K562 (cell line): ENCODE data around the gene GUCA1A. TPM values are rescaled to one million over a fixed set of nuclear protein-coding genes. Genes with fewer than 3 reads are reported as not detected.
A peak's percentile ranks its signal among the peaks of the same experiment; 100 is the strongest.

ENCODE experiments used
- ATAC-seq: fragments of 200-7000 bp; cut with Tn5 transposase; 3 replicates; pipeline ENCODE4 v1.9.1; 2020; ENCODE audit warnings: moderate library complexity
- BruUV-seq: library from RNA; stranded (reverse); fragments of 400-500 nt; replicated peaks from 2 replicates; lab custom pipeline; 2021; lab: Mats Ljungman, UMichigan
- CTCF ChIA-PET: fragments of 300-600 bp; formaldehyde crosslinking; extraction: SDS; loops from one replicate; lab custom pipeline; 2021; ENCODE audit warnings: low intra/inter-chr PET ratio; lab: Yijun Ruan, JAX
- POLR2A ChIA-PET: fragments of 300-600, 350-650 bp; sonication (Branson Sonifier 250); formaldehyde crosslinking; extraction: SDS; loops from one replicate; lab custom pipeline; 2021; ENCODE audit warnings: antibody characterized with exemption, inconsistent platforms; lab: Yijun Ruan, JAX
- DNase-seq, 4 experiments: peaks; one replicate each; pipeline versions ENCODE4 v3.0.0 to v3.0.0-alpha.2; 2011 to 2018; ENCODE audit warnings: low spot score in 3 of 4, mixed read lengths in 3 of 4; ENCODE audit errors: extremely low read depth in 1 of 4
- FAIRE-seq: peaks from 2 replicates; lab custom pipeline; 2011; peaks lifted over from hg19 to GRCh38; lab: Jason Lieb, UNC
- H2AFZ ChIP-seq: 2 replicates; pipeline ENCODE4 v1.6.0; 2011; ENCODE audit warnings: low read depth, low read length, control low read depth, inconsistent platforms
- H3K27ac ChIP-seq: fragments of 200-600 bp; 3 replicates; pipeline ENCODE4 v1.8.0; 2011; ENCODE audit warnings: low read depth, mild to moderate bottlenecking, control low read depth, inconsistent platforms, low read length, moderate library complexity, mixed read lengths; ENCODE audit errors: extremely low read depth
- H3K27me3 ChIP-seq, 2 experiments: fragments of 300-600 bp in 1 of 2; 2 replicates in 1 of 2; 3 replicates in 1 of 2; pipeline versions ENCODE4 v1.6.0 to v1.8.0; 2011; ENCODE audit warnings: inconsistent platforms in 2 of 2, low read length in 2 of 2, mild to moderate bottlenecking in 1 of 2, mixed read lengths in 1 of 2, moderate library complexity in 1 of 2; ENCODE audit not compliant: control insufficient read depth in 2 of 2, insufficient read depth in 2 of 2
- H3K36me3 ChIP-seq: fragments of 300-600 bp; 3 replicates; pipeline ENCODE4 v1.8.0; 2011; ENCODE audit warnings: mild to moderate bottlenecking, low read length, inconsistent platforms; ENCODE audit not compliant: control insufficient read depth, insufficient read depth
- H3K4me1 ChIP-seq, 2 experiments: fragments of 200-600 bp in 1 of 2; replicated peaks in 1 of 2; 2 replicates in 1 of 2; 3 replicates in 1 of 2; pipeline versions ENCODE4 v1.5.1 to v1.8.0; 2011; ENCODE audit warnings: inconsistent platforms in 2 of 2, low read length in 2 of 2, mild to moderate bottlenecking in 1 of 2, mixed read lengths in 1 of 2, moderate library complexity in 1 of 2; ENCODE audit not compliant: control insufficient read depth in 2 of 2, insufficient read depth in 2 of 2
- H3K4me2 ChIP-seq: 2 replicates; pipeline ENCODE4 v1.6.1; 2011; ENCODE audit warnings: low read length, control low read depth, inconsistent platforms, mixed read lengths; ENCODE audit not compliant: insufficient read depth
- H3K4me3 ChIP-seq: fragments of 200-600 bp; sonication (generic), shearing (Covaris generic); 2 replicates; pipeline ENCODE4 v1.5.1; 2016; ENCODE audit warnings: control low read depth, inconsistent platforms
- H3K79me2 ChIP-seq: fragments of 200-600 bp; 3 replicates; pipeline ENCODE4 v1.8.0; 2011; ENCODE audit warnings: low read length, inconsistent platforms; ENCODE audit not compliant: control insufficient read depth, insufficient read depth
- H3K9ac ChIP-seq, 2 experiments: 2 replicates each; pipeline versions ENCODE4 v1.6.0 to v1.6.1; 2011; ENCODE audit warnings: low read depth in 2 of 2, low read length in 2 of 2, control low read depth in 1 of 2, inconsistent platforms in 1 of 2, mild to moderate bottlenecking in 1 of 2, mixed read lengths in 1 of 2; ENCODE audit not compliant: insufficient read depth in 1 of 2
- H3K9me1 ChIP-seq: one replicate; pipeline ENCODE4 v1.6.0; 2011; ENCODE audit warnings: inconsistent platforms, mild to moderate bottlenecking, low read length, moderate library complexity; ENCODE audit not compliant: control insufficient read depth, insufficient read depth
- H3K9me3 ChIP-seq: replicated peaks from 2 replicates; pipeline ENCODE4 v1.5.1; 2011; ENCODE audit warnings: low read depth, low read length, inconsistent platforms; ENCODE audit not compliant: control insufficient read depth, insufficient read depth
- H4K20me1 ChIP-seq: replicated peaks from 2 replicates; pipeline ENCODE4 v1.6.1; 2011; ENCODE audit warnings: low read length, inconsistent platforms, mixed read lengths; ENCODE audit not compliant: control insufficient read depth, insufficient read depth
- ARID2 ChIP-seq: fragments of 450-650 bp; IDR thresholded peaks from 2 replicates; pipeline ENCODE4 v1.6.1; 2017; ENCODE audit warnings: antibody characterized with exemption, mild to moderate bottlenecking
- ELF1 ChIP-seq: fragments of 200-800 bp; sonication (Bioruptor generic); IDR thresholded peaks from 2 replicates; pipeline ENCODE4 v1.6.1; 2016; ENCODE audit warnings: missing genetic modification characterization, missing compliant biosample characterization
- IRF1 ChIP-seq: sonication (generic); formaldehyde crosslinking; IDR thresholded peaks from 2 replicates; pipeline ENCODE4 v1.8.0; 2022; ENCODE audit warnings: missing genetic modification reagents, mild to moderate bottlenecking, borderline replicate concordance
- MAX ChIP-seq: sonication (generic); formaldehyde crosslinking; IDR thresholded peaks from 2 replicates; pipeline ENCODE4 v1.9.0; 2022; ENCODE audit warnings: mild to moderate bottlenecking, missing genetic modification reagents
- MCM3 ChIP-seq: fragments of 450-650 bp; IDR thresholded peaks from 2 replicates; pipeline ENCODE4 v1.6.1; 2016
- RBFOX2 ChIP-seq: fragments of 200-400 bp; formaldehyde crosslinking; IDR thresholded peaks from 2 replicates; pipeline ENCODE4 v1.6.1; 2017; ENCODE audit warnings: low read depth, mild to moderate bottlenecking, low read length, moderate library complexity
- RBM14 ChIP-seq: fragments of 200-400 bp; formaldehyde crosslinking; IDR thresholded peaks from 2 replicates; pipeline ENCODE4 v1.6.1; 2018; ENCODE audit warnings: low read depth, mild to moderate bottlenecking, low read length, moderate library complexity, borderline replicate concordance; ENCODE audit not compliant: insufficient read depth
- REST ChIP-seq, 2 experiments: fragments of 450-650 bp; formaldehyde crosslinking in 1 of 2; IDR thresholded peaks; 2 replicates each; pipeline versions ENCODE4 v1.4.0 to v1.6.1; 2014 to 2020; ENCODE audit warnings: mild to moderate bottlenecking in 2 of 2, borderline replicate concordance in 1 of 2, low read depth in 1 of 2
- SPI1 ChIP-seq: IDR thresholded peaks from 2 replicates; pipeline ENCODE4 v1.6.1; 2011; ENCODE audit warnings: low read depth, low read length, control low read depth, borderline replicate concordance
- TFAP4 ChIP-seq: sonication (generic); formaldehyde crosslinking; IDR thresholded peaks from 2 replicates; pipeline ENCODE4 v1.8.0; 2022; ENCODE audit warnings: missing genetic modification reagents, mild to moderate bottlenecking, moderate library complexity, borderline replicate concordance
- ZNF217 ChIP-seq: sonication (generic); formaldehyde crosslinking; IDR thresholded peaks from 2 replicates; pipeline ENCODE4 v1.8.0; 2022; ENCODE audit warnings: mild to moderate bottlenecking, missing genetic modification reagents
- ZNF584 ChIP-seq: fragments of 200-800 bp; sonication (Bioruptor generic); IDR thresholded peaks from 2 replicates; pipeline ENCODE4 v1.6.1; 2016; ENCODE audit warnings: low read depth, mild to moderate bottlenecking, missing genetic modification characterization, missing compliant biosample characterization
- WGBS: fragments of 100-300 bp; shearing (Covaris generic); methylation state at CpG from one replicate; pipeline ENCODE4 v1.1.6; 2016; ENCODE audit warnings: low coverage, mixed read lengths; ENCODE audit not compliant: insufficient coverage; ENCODE audit errors: missing lambda C conversion rate; 5-methylcytosine and 5-hydroxymethylcytosine counted together
- in situ Hi-C: fragments of 300-500 bp; cut with MboI; formaldehyde crosslinking; loops from 4 replicates; pipeline ENCODE4 v1.15.0; 2018; ENCODE audit warnings: inconsistent platforms, mixed read lengths
- intact Hi-C: fragments of 100-400 bp; cut with micrococcal nuclease; formaldehyde crosslinking; loops from 2 replicates; pipeline ENCODE4 v1.14.2; 2022
- polyA plus RNA-seq, 8 experiments: library from polyadenylated mRNA; depleted of rRNA in 4 of 8; stranded (reverse) in 5 of 8; unstranded in 3 of 8; fragments of >200 nt; fragmentation: Nextera tagmentation in 2 of 8; fragmentation: Illumina TruSeq in 1 of 8; extraction: Ambion mirVana in 2 of 8; extraction: Trizol in 1 of 8; gene quantifications; 2 replicates each; pipeline versions ENCODE4 v1.2.1 to v1.2.3, GENCODE V29; 2011 to 2014; ENCODE audit warnings: inconsistent platforms in 1 of 8, missing spikeins in 1 of 8
- total RNA-seq, 7 experiments: library from RNA; depleted of rRNA in 6 of 7; stranded (reverse); fragments of >200 nt in 6 of 7; fragmentation: Illumina TruSeq in 2 of 7; extraction: Trizol in 2 of 7; gene quantifications; 2 replicates each; pipeline versions ENCODE4 v1.2.1 to v1.2.3, GENCODE V29; 2011 to 2021; ENCODE audit warnings: low replicate concordance in 1 of 7

GUCA1A gene
- total and polyA plus RNA-seq, 9 of the 15 experiments (the other 6 are each of a cell fraction or from before 2014, with no cell fraction given) = not detected

GRCh38 chr6:42140032-42140431 is 33.1 kb upstream of the GUCA1A start:
- H3K27ac ChIP-seq = no peak overlapping the region
- no peak for DNase-seq
- no peak for ATAC-seq
- FAIRE-seq = peak; percentile 6
- no peak overlapping the region for H3K4me3 ChIP-seq
- ChIA-PET CTCF (no interaction called here), POLR2A (interaction anchor here (0.9 to 2.2 kb wide), 2 partner anchors 11 to 33 kb away, joined by 3 to 18 read pairs; no protein-coding TSS in a partner anchor)
- WGBS = 56% methylated on average over 5 of the region's 5 CpGs
- 0 out of 2 replicates have a peak overlapping the region, but pooled peaks have one; percentile 5 for H2AFZ ChIP-seq
- no peaks in the 10 kb centered on the region for H3K79me2 ChIP-seq
- intact Hi-C loops = no loop called here
- no TSS peak for BruUV-seq
- H3K9ac ChIP-seq = peak overlapping the region in 1 of 2 experiments; percentile 77; a peak in 2 of 4 replicates
- H3K4me2 ChIP-seq = no peak overlapping the region
- H3K9me1 ChIP-seq = no peaks in the 10 kb centered on the region
- H3K36me3 ChIP-seq = no peaks in the 10 kb centered on the region
- H3K27me3 ChIP-seq = no peaks in the 10 kb centered on the region
- H3K9me3 ChIP-seq = no peaks in the 10 kb centered on the region
- in situ Hi-C loops = no loop called here
- H3K4me1 ChIP-seq = peaks cover 34 to 51% of the 10 kb centered on the region in 2 experiments
- H4K20me1 ChIP-seq = no peaks in the 10 kb centered on the region
- TF ChIP-seq REST (IDR thresholded peaks at IDR 0.05; ENCODE audit: borderline replicate concordance) (0 out of 2 replicates have a peak, but pooled peaks have one; percentile 4), REST (CRISPR knock-in tag; IDR thresholded peaks at IDR 0.05; ENCODE audit: low read depth) (no peak), SPI1 (peak; percentile 95), ARID2 (no peak), ZNF217 (no peak), MCM3 (no peak), ZNF584 (CRISPR knock-in tag) (no peak), IRF1 (CRISPR knock-in tag) (no peak), RBM14 (no peak), ELF1 (no peak), TFAP4 (peak; percentile 51; the same call in 1 of the 2 replicates), RBFOX2 (no peak), MAX (peak; percentile 18; the same call in 1 of the 2 replicates)
